GM19351 (cell line): ENCODE data around the gene ATG14.

Source experiments
- ATAC-seq: cut with Tn5 transposase; IDR thresholded peaks from one replicate; pipeline ENCODE4 v1.9.1; 2021; ENCODE audit warnings: mild to moderate bottlenecking, moderate library complexity; ENCODE audit not compliant: unreplicated experiment

Gene ATG14

GRCh38 chr14:55323910-55324309 is 87.7 kb downstream of the ATG14 start:
- no peak for ATAC-seq

DNA sequence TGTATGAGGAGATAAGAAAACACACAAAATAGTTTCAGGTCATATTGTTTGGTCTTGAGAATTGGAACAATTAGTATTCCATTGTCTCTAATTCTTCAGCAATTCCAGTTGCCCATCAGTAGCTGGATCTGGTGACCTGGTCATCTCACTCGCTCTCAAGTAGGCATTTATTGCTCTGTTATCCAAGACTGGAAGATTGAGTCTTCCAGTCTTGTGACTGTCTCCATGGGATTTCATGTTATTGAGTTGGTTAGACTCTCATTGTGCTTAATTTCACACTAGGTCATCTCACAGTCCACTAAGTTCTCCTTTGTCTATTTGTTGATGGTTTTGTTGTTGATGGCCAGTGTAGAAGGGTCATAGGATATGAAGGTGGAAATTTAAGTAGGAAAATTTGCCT is 92.9 kb downstream of the ATG14 start:
- no peak for ATAC-seq

DNA sequence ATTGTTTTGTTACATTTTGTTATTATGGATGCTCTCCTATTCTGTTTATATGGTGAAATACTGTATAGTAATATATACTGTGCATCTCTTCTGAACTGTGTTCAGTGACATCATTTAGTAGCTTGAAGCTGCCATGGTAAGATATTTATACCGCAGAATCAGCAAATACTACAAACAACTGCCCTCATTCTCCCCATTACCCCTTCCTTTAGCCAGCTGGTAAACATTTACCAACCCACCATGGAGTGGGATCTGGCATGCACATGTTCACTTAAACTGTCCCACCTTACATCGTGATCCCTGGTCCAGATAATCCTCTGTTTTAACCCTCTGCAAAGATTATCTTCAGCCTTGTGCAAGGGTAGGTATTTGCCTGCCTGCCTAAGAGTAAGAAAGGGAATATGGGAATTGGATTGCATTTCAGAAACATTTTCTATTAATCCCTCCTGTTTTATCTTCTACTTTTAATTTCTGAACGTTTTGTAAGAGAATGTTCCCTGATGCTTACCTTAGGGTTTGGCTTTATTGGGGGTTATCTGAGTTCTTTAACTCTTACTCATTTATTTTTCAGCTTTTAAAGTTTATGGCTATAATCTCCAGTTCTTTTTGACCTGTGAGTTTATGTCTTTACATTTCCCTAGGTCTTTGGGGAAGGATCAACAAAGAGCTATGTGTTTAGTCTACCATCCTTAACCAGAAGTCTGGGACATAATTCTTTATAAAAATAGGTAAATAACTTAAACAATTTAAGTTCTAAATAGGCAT is 93.9 kb downstream of the ATG14 start:
- ATAC-seq = no peak

GRCh38 chr14:55316564-55316963 is 95.1 kb downstream of the ATG14 start:
- no peak for ATAC-seq
